Stromal cell of bone marrow (primary cell): ENCODE measurements around the gene UBXN2A.
"Not testable (repeated sequence)": the region's sequence is repeated elsewhere in the genome, so short reads cannot be mapped to it uniquely, and the experiment has no call there.

Experiments used
- DNase-seq: peaks from one replicate; pipeline ENCODE4 v3.0.0-alpha.2; 2012; ENCODE audit warnings: low read depth

UBXN2A gene

DNA sequence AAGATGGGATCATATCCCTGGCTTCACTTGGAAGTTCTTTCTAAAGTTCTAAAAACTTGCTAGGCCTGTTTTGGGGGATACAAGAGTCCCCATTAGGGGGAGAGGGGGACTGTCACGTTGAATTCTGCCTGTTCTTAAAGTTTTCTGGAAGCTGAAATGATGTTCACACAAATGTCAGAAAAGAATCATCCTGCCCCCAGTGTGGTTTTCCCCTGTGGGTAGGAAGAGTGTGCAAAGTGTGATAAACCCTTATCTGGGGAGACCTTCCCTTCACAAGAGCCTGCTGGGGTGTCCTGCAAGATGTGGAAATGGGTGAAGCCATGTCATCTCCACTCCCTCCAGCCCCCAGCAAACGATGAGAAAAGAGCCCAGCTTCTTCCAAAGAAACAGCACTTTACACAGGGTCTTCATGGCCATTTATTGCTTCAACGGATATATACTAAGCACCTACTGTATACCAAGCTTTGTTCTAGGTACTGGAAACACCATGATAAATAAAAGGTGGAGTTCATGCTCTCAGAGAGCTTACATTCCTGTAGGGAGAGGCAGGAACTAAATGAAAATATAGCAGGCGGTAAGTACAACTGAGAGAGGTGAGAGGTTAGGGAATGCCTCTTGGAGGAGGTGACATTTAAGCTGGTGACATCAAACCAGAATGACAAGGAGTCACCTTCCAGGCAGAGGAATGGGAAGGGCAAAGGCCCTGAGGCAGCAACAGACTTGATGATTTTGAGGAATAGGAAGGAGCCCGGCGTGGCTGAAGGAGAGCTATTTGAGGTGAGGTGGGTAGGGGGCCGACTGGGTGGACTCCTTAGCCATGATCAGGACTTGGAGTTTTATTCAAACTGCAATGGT lies 71.2 kb downstream of the UBXN2A start:
- DNase-seq: no peak

DNA sequence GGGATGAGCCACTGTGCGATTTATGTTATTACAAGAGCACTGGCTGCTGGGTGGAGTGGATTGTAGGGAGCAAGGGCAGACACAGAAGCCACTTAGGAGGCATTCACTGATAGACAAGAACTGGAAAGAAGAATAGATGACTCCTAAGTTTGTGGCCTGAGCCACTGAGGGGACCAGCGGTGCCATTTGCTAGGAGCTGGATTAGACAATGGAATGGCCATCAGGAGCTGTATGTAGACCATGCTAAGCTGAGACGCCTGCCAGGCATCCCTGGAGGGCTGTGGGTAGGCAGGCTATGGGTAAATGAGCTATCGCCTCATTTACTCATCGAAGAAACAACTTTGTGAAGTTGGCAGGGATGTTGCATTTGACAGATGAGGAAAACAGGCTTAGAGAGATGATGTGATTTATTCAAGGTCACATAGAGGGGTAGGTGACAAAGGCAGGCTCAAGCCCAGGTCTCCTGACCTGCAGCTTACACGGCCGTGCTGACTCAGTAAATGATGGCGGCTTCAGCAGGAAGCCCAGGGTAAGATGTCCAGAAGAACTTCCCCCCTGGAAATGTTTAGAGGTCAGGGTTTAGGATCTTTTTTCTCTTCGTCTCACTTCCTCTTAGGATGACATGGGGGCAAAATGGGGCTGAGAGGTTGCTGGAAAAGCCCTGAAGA lies 72.4 kb downstream of the UBXN2A start:
- DNase-seq: no peak

DNA sequence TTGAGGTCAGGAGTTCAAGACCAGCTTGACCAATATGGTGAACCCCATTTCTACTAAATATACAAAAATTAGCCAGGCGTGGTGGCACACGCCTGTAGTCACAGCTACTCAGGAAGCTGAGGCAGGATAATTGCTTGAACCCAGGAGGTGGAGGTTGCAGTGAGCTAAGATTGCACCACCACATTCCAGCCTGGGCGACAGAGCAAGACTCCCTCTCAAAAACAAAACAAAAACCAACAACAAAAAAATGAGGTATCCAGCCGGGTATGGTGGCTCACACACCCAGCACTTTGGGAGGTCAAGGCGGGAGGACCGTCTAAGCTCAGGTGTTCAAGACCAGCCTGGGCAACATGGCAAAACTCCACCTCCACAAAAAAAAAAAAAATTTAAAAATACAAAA lies 74.6 kb downstream of the UBXN2A start:
- not testable (repeated sequence) for DNase-seq

DNA sequence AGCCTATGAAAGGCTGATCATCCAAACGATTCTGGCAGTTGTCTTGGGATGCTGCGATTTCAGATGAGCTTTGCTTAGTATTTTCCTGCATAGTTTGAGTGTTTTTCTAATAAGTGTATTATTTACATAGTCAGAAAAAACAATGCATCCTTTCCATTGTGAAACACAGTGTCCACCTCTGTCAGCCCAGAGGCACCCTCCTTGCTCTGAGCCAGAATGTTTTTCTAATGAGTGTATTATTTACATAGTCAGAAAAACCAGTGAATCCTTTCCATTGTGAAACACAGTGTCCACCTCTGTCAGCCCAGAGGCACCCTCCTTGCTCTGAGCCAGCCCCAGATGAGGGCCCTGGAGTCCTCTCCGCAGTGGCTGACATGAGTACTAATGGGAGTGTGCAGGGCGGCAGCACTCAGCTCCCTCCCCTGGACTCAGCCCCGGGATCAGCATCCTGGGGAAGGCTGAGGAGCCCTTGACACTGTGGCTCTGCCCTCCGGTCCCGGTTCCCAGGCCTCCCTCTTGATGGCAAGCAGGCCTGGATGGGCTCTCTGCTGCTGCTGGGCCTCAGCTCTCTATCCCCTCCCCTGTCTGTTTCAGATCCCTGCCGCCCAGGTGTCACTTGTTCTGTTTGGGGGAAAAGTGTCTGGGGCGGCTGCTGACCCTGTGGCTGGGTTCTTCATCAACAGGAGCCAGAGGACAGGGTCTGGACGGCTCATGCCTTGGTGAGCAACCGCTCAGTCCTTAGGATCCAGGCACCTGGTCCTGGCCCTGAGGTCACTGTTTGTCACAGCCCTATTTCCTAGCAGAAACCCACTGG lies 75.5 kb downstream of the UBXN2A start:
- peak; percentile 9 for DNase-seq

DNA sequence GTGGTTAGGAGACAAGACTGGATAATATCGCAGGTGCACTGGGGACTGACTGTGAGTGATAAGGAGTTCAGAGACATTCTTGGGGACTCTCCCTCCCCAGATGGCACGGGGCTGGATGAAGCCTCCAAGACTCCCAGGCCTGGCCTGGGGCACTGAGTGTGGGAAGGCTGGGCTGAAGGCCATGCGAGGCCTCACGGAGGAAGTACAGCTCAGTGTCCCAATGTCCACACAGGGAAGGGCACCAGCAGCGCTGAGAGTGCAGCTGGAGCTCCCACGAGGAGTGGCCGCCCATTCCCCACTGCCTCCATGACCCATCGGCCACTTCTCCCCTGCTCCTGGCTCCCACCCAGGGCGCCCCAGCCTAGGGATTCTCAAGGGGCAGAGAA lies 76.1 kb downstream of the UBXN2A start:
- DNase-seq: no peak

DNA sequence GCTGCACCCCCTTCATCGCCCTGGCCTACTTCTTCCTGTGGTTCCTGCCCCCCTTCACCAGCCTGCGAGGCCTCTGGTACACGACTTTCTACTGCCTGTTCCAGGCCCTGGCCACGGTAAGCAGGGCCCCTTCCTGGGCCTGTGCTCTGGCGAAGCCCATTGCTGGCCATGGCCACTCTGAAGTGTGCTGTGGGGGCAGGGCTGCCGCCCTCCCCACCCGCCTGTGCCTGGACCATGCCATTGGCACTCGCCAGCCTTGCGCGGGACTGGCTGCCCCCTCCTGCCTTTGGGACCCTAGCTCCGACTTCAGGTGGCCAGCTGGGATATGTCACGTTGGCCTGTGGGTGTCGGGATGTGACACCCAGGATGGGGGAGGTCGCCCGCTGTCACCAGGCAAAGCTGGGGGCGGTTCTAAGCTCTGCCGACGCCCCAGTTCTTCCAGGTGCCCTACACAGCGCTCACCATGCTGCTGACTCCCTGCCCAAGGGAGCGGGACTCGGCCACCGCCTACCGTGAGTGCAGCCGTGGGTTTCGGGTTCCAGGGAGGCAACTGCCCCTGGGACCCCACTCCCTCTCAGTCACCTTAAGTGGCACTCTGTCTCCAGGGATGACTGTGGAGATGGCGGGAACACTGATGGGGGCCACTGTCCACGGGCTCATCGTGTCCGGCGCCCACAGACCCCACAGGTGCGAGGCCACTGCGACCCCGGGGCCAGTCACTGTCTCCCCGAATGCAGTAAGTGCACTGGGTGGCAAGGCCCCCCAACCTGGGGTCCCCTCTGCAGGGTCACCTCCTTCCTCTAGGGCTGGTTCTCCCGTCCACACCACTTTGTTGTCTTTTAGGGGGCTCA lies 76.8 kb downstream of the UBXN2A start:
- DNase-seq: no peak

DNA sequence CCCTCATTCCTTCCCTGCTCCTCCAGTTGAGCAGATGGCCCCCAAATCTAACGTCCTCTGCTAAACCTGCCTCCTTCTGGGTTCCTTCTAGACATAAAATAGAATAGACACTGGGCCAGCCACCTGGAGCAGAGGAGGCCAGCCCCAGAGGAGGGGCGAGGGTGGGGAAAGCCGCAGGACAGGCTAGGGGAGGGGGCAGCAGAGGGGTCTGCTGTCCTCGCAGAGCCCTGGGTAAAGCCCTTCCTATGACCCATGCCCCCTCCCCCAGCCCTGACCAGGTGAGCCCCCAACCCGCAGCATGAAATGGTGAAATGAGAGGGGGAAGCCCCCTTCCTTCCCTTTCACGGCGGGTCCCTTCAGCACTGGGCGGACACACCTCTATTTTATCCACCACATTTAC lies 77.4 kb downstream of the UBXN2A start:
- DNase-seq: no peak

DNA sequence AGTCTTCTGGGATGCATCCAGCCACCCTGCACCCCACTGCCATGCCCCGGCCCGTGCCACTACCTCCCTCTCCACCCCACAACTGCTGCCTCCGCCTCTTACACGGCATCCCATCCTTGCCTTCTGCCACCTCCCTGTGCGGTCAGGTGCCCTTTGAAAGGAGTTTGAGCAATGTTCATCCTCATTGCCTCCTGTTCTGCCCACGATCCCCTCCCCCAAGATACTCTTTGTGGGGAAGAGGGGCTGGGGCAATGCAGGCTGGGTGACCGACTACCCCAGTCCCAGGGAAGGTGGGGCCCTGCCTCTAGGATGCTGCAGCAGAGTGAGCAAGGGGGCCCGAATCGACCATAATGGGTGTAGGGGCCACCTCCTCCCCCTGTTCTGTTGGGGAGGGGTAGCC lies 78.0 kb downstream of the UBXN2A start:
- no peak for DNase-seq

DNA sequence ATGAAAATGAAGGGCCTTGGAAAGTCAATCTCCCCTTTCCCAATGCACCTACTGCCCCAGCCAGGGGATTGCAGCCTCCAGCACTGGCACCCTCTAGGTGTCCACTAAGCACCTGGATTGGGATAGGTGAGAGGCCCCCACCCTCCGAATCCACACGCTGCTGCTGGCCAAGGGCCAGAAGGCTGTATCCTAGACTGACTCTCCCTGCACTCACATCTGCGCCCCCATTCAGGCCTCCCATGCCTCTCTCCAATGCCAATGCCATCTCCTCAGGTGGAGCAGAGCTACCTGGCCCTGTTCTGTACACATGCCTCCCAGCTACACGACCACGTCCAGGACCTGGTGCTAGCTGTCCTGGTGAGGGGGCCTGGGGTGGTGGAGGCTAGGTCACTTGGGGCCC lies 79.5 kb downstream of the UBXN2A start:
- no peak for DNase-seq

DNA sequence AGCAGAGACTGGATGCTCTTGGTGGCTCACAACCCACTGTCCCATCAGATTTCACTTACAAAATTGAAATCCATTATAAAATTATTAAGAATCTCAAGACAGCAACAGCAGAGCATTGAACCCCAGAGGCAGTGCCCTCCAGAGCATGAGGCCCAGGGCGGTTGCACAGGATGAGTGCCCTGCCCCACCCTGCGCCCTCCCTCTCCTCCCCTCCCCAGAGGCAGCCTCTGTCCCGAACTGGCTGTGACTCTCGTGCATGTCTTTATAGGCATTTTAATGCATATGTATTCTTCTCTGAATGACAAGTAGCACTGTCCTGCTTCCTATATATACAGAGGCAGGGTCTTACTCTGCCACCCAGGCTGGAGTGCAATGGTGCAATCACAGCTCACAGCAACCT lies 80.0 kb downstream of the UBXN2A start:
- no peak for DNase-seq

DNA sequence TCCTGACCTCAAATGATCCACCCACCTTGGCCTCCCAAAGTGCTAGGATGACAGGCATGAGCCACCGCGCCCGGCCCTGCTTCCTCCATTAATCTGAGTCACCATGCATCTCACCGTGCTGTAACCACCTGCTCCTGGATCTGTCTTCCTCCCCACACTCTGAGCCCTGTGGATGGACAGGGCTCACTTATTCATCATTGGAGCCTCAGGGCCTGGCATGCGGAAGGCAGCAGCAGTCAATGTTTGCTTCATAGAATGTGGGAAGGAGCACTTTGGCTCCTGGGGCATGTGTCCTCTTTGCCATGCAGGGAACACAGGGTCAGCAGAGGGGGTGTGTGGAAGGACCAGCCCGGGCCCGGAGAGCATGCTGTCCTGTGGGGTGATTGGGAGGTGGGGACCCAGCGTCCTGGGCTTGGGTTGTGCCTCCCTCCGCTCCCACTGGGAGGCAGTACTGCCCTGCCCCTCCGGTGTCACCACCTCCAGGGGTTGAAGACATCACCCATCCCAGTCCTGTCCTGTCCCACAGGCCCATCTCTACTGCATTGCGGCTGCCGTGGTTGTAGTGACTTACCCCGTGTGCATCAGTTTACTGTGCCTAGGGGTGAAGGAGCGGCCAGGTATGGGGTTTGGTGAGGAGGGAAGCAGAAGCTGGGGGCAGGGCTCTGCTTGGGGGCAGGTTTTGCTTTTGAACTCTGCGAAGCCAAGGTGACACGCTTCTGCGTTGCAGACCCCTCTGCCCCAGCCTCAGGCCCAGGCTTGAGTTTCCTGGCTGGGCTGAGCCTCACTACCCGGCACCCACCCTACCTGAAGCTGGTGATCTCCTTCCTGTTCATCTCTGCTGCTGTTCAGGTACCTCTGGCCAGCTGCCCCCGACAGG lies 81.1 kb downstream of the UBXN2A start:
- DNase-seq: no peak

DNA sequence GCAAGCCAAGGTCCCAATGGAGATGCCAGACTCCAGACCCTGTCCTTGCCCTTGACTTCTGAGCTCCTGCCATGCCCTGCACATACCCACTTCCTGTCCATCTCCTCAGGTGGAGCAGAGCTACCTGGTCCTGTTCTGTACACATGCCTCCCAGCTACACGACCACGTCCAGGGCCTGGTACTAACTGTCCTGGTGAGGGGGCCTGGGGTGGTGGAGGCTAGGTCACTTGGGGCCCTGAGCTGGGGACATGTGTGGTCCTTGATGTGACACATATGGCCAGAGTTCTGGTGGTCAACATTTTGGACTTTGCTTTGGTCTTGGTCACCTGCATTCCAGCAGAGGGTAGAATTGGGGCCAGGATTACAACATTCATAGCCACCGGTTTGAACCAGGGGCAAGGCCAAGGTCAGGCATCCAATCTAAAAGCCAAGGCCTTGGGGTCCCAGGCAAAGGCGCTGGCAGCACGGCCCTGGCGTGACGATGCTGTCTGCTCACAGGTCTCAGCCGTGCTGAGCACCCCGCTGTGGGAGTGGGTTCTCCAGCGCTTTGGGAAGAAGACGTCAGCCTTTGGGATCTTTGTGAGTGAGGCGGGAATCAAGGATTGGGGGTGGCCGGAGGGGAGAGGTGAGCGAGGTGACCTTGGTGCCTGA lies 82.2 kb downstream of the UBXN2A start:
- no peak for DNase-seq

DNA sequence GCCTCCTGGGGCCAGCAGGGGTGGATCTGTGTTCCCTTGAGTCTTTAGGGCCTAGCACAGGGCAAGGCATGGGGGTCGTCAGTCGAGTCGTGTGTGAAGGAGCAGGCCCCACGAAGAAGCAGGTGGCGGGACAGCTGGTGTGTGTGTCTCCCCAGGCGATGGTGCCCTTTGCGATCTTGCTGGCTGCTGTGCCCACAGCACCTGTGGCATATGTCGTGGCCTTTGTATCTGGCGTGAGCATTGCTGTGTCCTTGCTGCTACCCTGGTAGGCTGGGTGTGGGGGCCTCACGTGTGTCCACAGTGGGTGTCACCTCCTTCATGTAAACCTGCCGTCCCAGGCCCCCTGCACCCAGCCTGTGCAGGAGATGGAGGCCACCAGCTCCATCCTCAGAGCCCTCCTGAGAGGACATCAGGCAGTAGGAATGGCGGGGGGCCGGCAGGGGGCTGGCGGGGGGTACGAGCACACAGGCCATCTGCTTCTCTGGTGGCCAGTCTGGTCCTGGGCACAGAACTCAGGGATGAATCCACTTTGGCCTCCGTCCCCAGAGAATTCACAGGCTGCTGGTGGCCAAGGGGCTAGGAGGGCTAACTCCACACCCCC lies 82.8 kb downstream of the UBXN2A start:
- DNase-seq: no peak

DNA sequence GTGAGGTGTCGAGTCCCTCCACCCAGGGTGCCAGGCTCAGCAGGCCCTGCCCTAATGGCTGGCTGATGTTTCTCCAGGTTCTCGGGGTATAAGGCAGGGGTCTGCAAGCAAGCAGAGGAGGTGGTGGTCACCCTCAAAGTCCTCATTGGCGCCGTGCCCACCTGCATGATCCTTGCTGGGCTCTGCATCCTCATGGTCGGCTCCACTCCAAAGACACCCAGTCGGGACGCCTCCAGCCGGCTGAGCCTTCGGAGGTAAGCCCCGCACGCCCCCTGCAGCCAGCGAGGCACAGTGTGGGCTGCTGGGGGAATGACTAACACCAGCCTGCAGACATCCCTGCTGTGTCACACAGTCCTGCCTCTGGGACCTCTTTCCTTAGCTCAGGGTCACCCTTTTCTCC lies 83.8 kb downstream of the UBXN2A start:
- no peak for DNase-seq

DNA sequence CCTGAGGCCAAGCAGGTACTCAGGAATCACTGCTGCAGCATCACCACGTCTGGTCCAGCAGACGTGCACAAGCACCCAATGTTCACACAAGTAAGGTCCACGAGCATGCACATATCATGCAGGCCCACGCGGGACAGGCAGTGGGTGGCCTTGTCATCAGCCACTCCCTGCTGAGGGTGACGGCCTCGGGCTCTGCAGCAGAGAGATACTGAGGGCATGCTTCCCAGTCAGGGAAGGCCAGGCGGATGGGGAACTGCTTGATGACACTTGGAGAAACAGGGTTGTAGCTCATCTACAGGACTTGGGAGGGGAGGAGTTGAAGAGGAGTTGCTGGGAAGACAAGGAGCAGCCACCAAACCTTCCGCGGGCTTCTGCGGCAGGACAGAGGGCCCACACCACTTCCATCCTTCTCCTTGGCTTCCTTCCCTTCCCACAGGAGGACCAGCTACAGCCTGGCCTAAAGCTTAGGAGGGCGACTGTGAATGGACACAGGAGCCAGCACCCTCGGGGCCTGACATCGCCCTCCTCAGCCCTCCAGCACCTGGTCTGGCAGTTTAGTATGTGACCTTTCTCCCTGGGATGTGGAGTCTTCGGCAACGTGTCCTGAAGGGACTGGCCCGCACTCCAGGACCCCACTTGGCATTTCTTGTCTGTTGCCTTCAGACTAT lies 84.9 kb downstream of the UBXN2A start:
- no peak for DNase-seq

DNA sequence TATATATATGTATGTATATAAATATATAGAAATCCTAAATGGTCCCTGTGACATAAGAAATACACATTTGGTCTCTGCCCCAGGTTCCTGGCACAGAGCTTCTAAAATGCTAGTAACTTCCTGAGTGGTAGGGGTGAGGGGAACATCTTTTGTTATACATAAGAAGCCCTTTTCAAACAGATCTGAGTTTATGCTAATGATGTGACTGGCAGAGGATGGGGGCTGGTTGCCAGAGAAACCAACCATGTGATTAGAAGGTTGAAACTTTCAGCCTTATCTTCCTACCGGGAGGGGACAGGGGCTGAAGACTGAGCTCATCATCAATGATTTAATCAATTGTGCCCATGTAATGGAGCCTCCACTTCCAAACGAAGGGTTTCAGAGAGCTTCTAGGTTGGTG lies 86.0 kb downstream of the UBXN2A start:
- DNase-seq: no peak

DNA sequence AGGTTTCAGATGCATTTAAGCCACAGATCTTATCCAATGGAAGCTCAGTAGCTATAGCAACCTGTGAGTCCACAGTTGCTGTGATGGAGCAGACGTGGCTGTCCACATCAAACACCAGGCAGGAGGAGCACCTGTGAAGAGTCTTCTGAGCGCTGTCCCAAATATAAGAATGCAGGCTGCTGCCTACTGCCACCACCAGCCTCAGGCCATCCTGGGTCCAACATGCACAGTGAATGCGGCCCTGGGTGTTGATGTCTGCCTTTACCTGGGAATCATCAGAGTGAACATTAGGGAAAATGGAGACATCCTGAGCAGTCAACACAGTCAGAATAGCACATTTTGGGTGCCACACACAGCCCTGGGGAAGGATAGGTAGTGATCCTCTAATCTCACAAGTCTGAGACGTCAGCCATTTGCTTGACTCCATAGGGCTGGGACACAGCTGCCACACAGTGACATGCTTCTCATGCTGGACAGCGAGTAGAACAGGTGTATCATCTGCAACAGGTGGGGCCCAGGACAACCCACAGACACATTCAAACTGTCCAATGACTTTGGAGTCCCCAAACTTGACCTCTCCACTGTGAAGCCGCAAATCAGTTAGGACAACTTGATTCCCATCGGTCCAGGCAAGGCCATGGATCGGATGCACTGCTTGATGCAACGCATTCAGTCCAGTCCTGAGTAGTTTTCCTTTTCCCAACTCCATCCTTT lies 98.7 kb downstream of the UBXN2A start:
- DNase-seq: no peak

DNA sequence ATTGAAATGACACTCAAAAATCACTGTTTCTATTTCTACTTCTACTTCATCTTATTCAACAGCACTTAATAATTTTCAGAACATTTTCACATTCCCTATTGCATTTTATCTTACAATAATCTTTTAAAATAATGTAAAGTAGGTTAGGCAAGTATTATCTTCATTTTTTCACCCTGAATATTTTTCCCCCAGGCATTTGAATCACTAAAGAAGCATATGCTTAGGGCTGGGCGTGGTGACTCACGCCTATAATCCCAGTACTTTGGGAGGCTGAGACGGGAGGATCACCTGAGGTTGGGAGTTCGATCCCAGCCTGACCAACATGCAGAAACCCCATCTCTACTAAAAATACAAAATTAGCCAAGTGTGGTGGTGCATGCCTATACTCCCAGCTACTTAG lies 100.2 kb downstream of the UBXN2A start:
- DNase-seq: no peak

DNA sequence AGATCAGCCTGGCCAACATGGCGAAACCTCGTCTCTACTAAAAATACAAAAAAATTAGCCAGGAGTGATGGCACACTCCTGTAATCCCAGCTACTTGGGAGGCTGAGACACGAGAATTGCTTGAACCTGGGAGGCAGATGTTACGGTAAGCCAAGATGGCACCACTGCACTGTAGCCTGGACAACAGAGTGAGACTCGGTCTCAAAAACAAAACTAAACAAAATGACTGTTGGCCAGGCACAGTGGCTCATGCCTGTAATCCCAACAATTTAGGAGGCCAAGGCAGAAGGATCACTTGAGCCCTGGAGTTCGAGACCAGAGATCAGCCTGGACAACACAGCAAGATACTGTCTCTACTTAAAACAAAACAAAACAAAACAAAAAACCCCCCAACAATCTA lies 102.9 kb downstream of the UBXN2A start:
- DNase-seq: not testable (repeated sequence)
